H1 (cell line): ENCODE measurements around the gene EZH1. TPM values are rescaled to one million over a fixed set of nuclear protein-coding genes. Genes with fewer than 3 reads are reported as not detected.

Source experiments
- CTCF ChIA-PET: fragments of 300-600 bp; sonication (Branson Sonifier 250); formaldehyde crosslinking; loops from one replicate; lab custom pipeline; 2021; ENCODE audit not compliant: partially characterized antibody; lab: Charles Lee
- POLR2A ChIA-PET: fragments of 300-600 bp; sonication (Branson Sonifier 250); formaldehyde crosslinking; loops from one replicate; lab custom pipeline; 2021; ENCODE audit warnings: inconsistent platforms; ENCODE audit not compliant: partially characterized antibody; lab: Charles Lee
- DNase-seq, 2 experiments: peaks; one replicate each; pipeline versions ENCODE4 v3.0.0 to v3.0.0-alpha.2; 2010 to 2022; ENCODE audit warnings: low spot score in 2 of 2, low read depth in 1 of 2, mixed read lengths in 1 of 2
- FAIRE-seq: peaks from 2 replicates; lab custom pipeline; 2011; peaks lifted over from hg19 to GRCh38; lab: Jason Lieb, UNC
- H2AFZ ChIP-seq: 2 replicates; pipeline ENCODE4 v1.8.1; 2012; ENCODE audit warnings: low read length, inconsistent platforms
- H2AK5ac ChIP-seq: 2 replicates; pipeline ENCODE4 v1.6.1; 2013; ENCODE audit warnings: low read depth, low read length
- H2BK120ac ChIP-seq: replicated peaks from 2 replicates; pipeline ENCODE3; 2013; ENCODE audit warnings: low read depth, low read length, inconsistent platforms
- H2BK12ac ChIP-seq: 2 replicates; pipeline ENCODE4 v1.6.1; 2013; ENCODE audit warnings: low read depth, low read length
- H2BK15ac ChIP-seq: 2 replicates; pipeline ENCODE4 v1.6.1; 2013; ENCODE audit warnings: low read length
- H2BK20ac ChIP-seq: 2 replicates; pipeline ENCODE4 v1.6.1; 2013; ENCODE audit warnings: low read length
- H2BK5ac ChIP-seq: 2 replicates; pipeline ENCODE4 v1.6.1; 2013; ENCODE audit warnings: low read depth, low read length
- H3K14ac ChIP-seq: 2 replicates; pipeline ENCODE4 v1.6.1; 2013; ENCODE audit warnings: inconsistent platforms; ENCODE audit not compliant: insufficient read length
- H3K18ac ChIP-seq: 2 replicates; pipeline ENCODE4 v1.6.1; 2013; ENCODE audit warnings: low read length; ENCODE audit errors: extremely low read depth
- H3K23ac ChIP-seq: 2 replicates; pipeline ENCODE4 v1.6.1; 2013; ENCODE audit warnings: inconsistent platforms; ENCODE audit not compliant: insufficient read length
- H3K23me2 ChIP-seq: 2 replicates; pipeline ENCODE4 v1.6.1; 2013; ENCODE audit warnings: low read depth, low read length
- H3K27ac ChIP-seq: 2 replicates; pipeline ENCODE4 v1.6.1; 2011; ENCODE audit warnings: low read depth, low read length, inconsistent platforms
- H3K27me3 ChIP-seq, 4 experiments: replicated peaks in 1 of 4; 1 replicate in 1 of 4; 2 replicates in 3 of 4; pipeline versions ENCODE4 v1.6.1 to v1.8.1; 2011 to 2013; ENCODE audit warnings: low read length in 3 of 4, mild to moderate bottlenecking in 3 of 4, inconsistent platforms in 2 of 4, mixed read lengths in 2 of 4, moderate library complexity in 1 of 4; ENCODE audit not compliant: control insufficient read depth in 3 of 4, insufficient read depth in 3 of 4; ENCODE audit errors: extremely low read depth in 1 of 4
- H3K36me3 ChIP-seq, 4 experiments: 2 replicates each; pipeline versions ENCODE4 v1.6.1 to v1.8.1; 2011 to 2013; ENCODE audit warnings: mild to moderate bottlenecking in 4 of 4, low read length in 3 of 4, moderate library complexity in 2 of 4, control low read depth in 1 of 4, inconsistent platforms in 1 of 4; ENCODE audit not compliant: insufficient read depth in 4 of 4, control insufficient read depth in 2 of 4
- H3K4ac ChIP-seq: replicated peaks from 2 replicates; pipeline ENCODE3; 2013; ENCODE audit warnings: low read length, low read depth, mixed read lengths, inconsistent platforms; ENCODE audit not compliant: insufficient read length
- H3K4me1 ChIP-seq, 4 experiments: replicated peaks in 1 of 4; 1 replicate in 1 of 4; 2 replicates in 3 of 4; pipeline versions ENCODE4 v1.6.1 to v1.8.1; 2011 to 2013; ENCODE audit warnings: low read length in 3 of 4, inconsistent platforms in 2 of 4, mixed read lengths in 1 of 4; ENCODE audit not compliant: insufficient read depth in 4 of 4, control insufficient read depth in 3 of 4
- H3K4me2 ChIP-seq, 2 experiments: 2 replicates each; pipeline versions ENCODE4 v1.6.1 to v1.8.1; 2011 to 2013; ENCODE audit warnings: low read depth in 2 of 2, low read length in 2 of 2, control low read depth in 1 of 2, inconsistent platforms in 1 of 2, mild to moderate bottlenecking in 1 of 2; ENCODE audit not compliant: insufficient read depth in 1 of 2
- H3K4me3 ChIP-seq, 4 experiments: fragments of 200-600, 300-600 bp in 1 of 4; sonication (generic), shearing (Covaris generic), sonication (Bioruptor Twin) in 1 of 4; 2 replicates each; pipeline versions ENCODE4 v1.5.1 to v1.8.1; 2011 to 2016; ENCODE audit warnings: low read length in 4 of 4, low read depth in 3 of 4, control low read depth in 2 of 4, inconsistent platforms in 2 of 4, mild to moderate bottlenecking in 2 of 4, mixed read lengths in 1 of 4, moderate library complexity in 1 of 4; ENCODE audit not compliant: insufficient read depth in 2 of 4; ENCODE audit errors: extremely low read depth in 1 of 4
- H3K56ac ChIP-seq: replicated peaks from 2 replicates; pipeline ENCODE3; 2013; ENCODE audit warnings: low read depth, mild to moderate bottlenecking, mixed read lengths, low read length, inconsistent platforms; ENCODE audit not compliant: insufficient read length
- H3K79me1 ChIP-seq: 2 replicates; pipeline ENCODE4 v1.6.1; 2013; ENCODE audit warnings: low read depth, low read length, control low read depth
- H3K79me2 ChIP-seq, 2 experiments: 2 replicates each; pipeline versions ENCODE4 v1.6.1 to v1.8.1; 2012 to 2013; ENCODE audit warnings: low read length in 2 of 2, mild to moderate bottlenecking in 2 of 2, inconsistent platforms in 1 of 2; ENCODE audit not compliant: insufficient read depth in 2 of 2, control insufficient read depth in 1 of 2
- H3K9ac ChIP-seq, 4 experiments: replicated peaks in 1 of 4; 1 replicate in 1 of 4; 2 replicates in 3 of 4; pipeline versions ENCODE4 v1.6.1 to v1.8.1; 2011 to 2013; ENCODE audit warnings: low read depth in 3 of 4, low read length in 3 of 4, control low read depth in 2 of 4, mild to moderate bottlenecking in 2 of 4, moderate library complexity in 2 of 4, inconsistent platforms in 1 of 4; ENCODE audit errors: extremely low read depth in 1 of 4
- H3K9me3 ChIP-seq, 2 experiments: 2 replicates each; pipeline versions ENCODE4 v1.6.1 to v1.8.1; 2012 to 2013; ENCODE audit warnings: mild to moderate bottlenecking in 2 of 2, moderate library complexity in 2 of 2, control low read depth in 1 of 2, inconsistent platforms in 1 of 2, low read depth in 1 of 2, low read length in 1 of 2, mixed read lengths in 1 of 2; ENCODE audit not compliant: insufficient read depth in 2 of 2
- H4K20me1 ChIP-seq, 2 experiments: replicated peaks in 1 of 2; 2 replicates each; pipeline versions ENCODE3 to v1.8.1; 2011 to 2013; ENCODE audit warnings: inconsistent platforms in 2 of 2, low read length in 2 of 2, mild to moderate bottlenecking in 1 of 2; ENCODE audit not compliant: insufficient read depth in 2 of 2, control insufficient read depth in 1 of 2
- H4K5ac ChIP-seq: 2 replicates; pipeline ENCODE4 v1.6.1; 2013; ENCODE audit warnings: low read length, low read depth, mixed read lengths, inconsistent platforms; ENCODE audit not compliant: insufficient read length
- H4K8ac ChIP-seq: 2 replicates; pipeline ENCODE4 v1.8.0; 2013; ENCODE audit warnings: mild to moderate bottlenecking, moderate library complexity, low read length, inconsistent platforms; ENCODE audit not compliant: insufficient read depth; ENCODE audit errors: extremely low read depth
- H4K91ac ChIP-seq: replicated peaks from 2 replicates; pipeline ENCODE3; 2013; ENCODE audit warnings: low read length, mixed read lengths, inconsistent platforms; ENCODE audit not compliant: insufficient read length
- ASH2L ChIP-seq: fragments of 200-600, 300-600 bp; sonication (generic); IDR thresholded peaks from one replicate; pipeline ENCODE4 v1.7.1; 2017; ENCODE audit warnings: low read length
- BCL11A ChIP-seq, 2 experiments: IDR thresholded peaks; one replicate each; pipeline ENCODE4 v1.6.1; 2011; ENCODE audit warnings: low read depth in 2 of 2, low read length in 2 of 2, mild to moderate bottlenecking in 2 of 2
- CHD2 ChIP-seq: IDR thresholded peaks from 2 replicates; pipeline ENCODE4 v1.6.1; 2012; ENCODE audit warnings: low read length, improper control_type of control experiment
- CREB1 ChIP-seq: IDR thresholded peaks from 2 replicates; pipeline ENCODE4 v1.6.1; 2012; ENCODE audit warnings: inconsistent platforms
- GABPA ChIP-seq: IDR thresholded peaks from 2 replicates; pipeline ENCODE4 v1.6.1; 2011; ENCODE audit warnings: mild to moderate bottlenecking, low read length, moderate library complexity, borderline replicate concordance; ENCODE audit not compliant: insufficient read depth
- GTF2F1 ChIP-seq: IDR thresholded peaks from 2 replicates; pipeline ENCODE4 v1.6.1; 2012; ENCODE audit warnings: low read depth, low read length, improper control_type of control experiment, borderline replicate concordance
- HDAC6 ChIP-seq: IDR thresholded peaks from one replicate; pipeline ENCODE4 v1.7.1; 2012; ENCODE audit warnings: low read depth, mild to moderate bottlenecking, inconsistent platforms, low read length, moderate library complexity
- JUND ChIP-seq: IDR thresholded peaks from 2 replicates; pipeline ENCODE4 v1.6.1; 2011; ENCODE audit warnings: mild to moderate bottlenecking, improper control_type of control experiment, low read length
- RAD21 ChIP-seq, 2 experiments: IDR thresholded peaks in 1 of 2; conservative IDR thresholded peaks in 1 of 2; 2 replicates each; pipeline ENCODE4 v1.6.1; 2011; ENCODE audit warnings: low read depth in 2 of 2, low read length in 2 of 2, improper control_type of control experiment in 1 of 2, inconsistent platforms in 1 of 2, mild to moderate bottlenecking in 1 of 2, moderate library complexity in 1 of 2
- WGBS, 2 experiments: shearing (Covaris generic) in 1 of 2; methylation state at CpG; one replicate each; pipeline versions ENCODE4 v1.1.6 to v1.1.7; 2013 to 2015; ENCODE audit warnings: low lambda C conversion rate in 2 of 2, mixed read lengths in 2 of 2, inconsistent platforms in 1 of 2, low coverage in 1 of 2, missing lambda C conversion rate in 1 of 2; ENCODE audit not compliant: insufficient replicate concordance in 2 of 2, insufficient coverage in 1 of 2, insufficient read length in 1 of 2; ENCODE audit errors: extremely low coverage in 1 of 2, missing lambda C conversion rate in 1 of 2; 5-methylcytosine and 5-hydroxymethylcytosine counted together
- polyA plus RNA-seq, 7 experiments: library from polyadenylated mRNA; depleted of rRNA in 3 of 7; stranded (reverse) in 5 of 7; unstranded in 2 of 7; fragments of >200 nt in 5 of 7; fragments of 200-250 nt in 2 of 7; gene quantifications; 1 replicate in 5 of 7; 2 replicates in 1 of 7; 4 replicates in 1 of 7; pipeline versions ENCODE4 v1.2.1 to v1.2.3, GENCODE V29; 2011 to 2013; ENCODE audit warnings: missing spikeins in 2 of 7, mixed read lengths in 2 of 7
- total RNA-seq: library from RNA; stranded (reverse); fragmentation: NEBNext Ultra II Directional; extraction: Animal tissue kit (Norgen Biotek cat#: 25700); gene quantifications from 2 replicates; pipeline ENCODE4 v1.2.1, GENCODE V29; 2021
- TF ChIP-seq, protein P1 (sequence below): IDR thresholded peaks from 2 replicates; pipeline ENCODE4 v1.6.1; 2012; ENCODE audit warnings: inconsistent platforms

Gene EZH1
- total and polyA plus RNA-seq, 2 of the 8 experiments (the other 6 are each of a cell fraction or from before 2014, with no cell fraction given) = 17.4 to 20.8 TPM

- Histone ChIP-seq H3K79me2 (no peaks in the 10 kb centered on the region), H3K14ac (no peak overlapping the region), H3K9me3 (no peaks in the 10 kb centered on the region), H4K5ac (no peak overlapping the region), H3K27ac (no peak overlapping the region), H4K20me1 (no peaks in the 10 kb centered on the region), H2AK5ac (no peak overlapping the region), H3K27me3 (no peaks in the 10 kb centered on the region), H3K56ac (no peak overlapping the region), H3K23me2 (no peaks in the 10 kb centered on the region), H3K4ac (no peak overlapping the region), H2BK5ac (no peak overlapping the region), H2BK120ac (no peak overlapping the region), H4K8ac (no peak overlapping the region), H3K79me1 (no peaks in the 10 kb centered on the region), H2BK20ac (no peak overlapping the region), H2BK12ac (no peak overlapping the region), H3K9ac (no peak overlapping the region), H3K23ac (no peak overlapping the region), H3K4me1 (no peaks in the 10 kb centered on the region), H2BK15ac (no peak overlapping the region), H4K91ac (no peak overlapping the region), H3K36me3 (peaks cover 6 to 70% (median 38%) of the 10 kb centered on the region in 4 experiments; a peak in 7 of 8 replicates), H3K18ac (no peak overlapping the region), H2AFZ (no peak overlapping the region), H3K4me2 (no peak overlapping the region), H3K4me3 (no peak overlapping the region)
- CTCF ChIA-PET = interaction anchor here (1.0 to 3.9 kb wide), 7 partner anchors 8 to 131 kb away, joined by 3 to 10 read pairs (median 4); no protein-coding TSS in a partner anchor
- POLR2A ChIA-PET = interaction anchor here (0.7 to 2.0 kb wide), 2 partner anchors 9 to 71 kb away, joined by 3 to 6 read pairs; no protein-coding TSS in a partner anchor
- 87% methylated on average over 2 of the region's 2 CpGs; no CpG with 5 or more reads in 1 of the 2 experiments for WGBS, 2 experiments
- DNase-seq = no peak
- FAIRE-seq = no peak
- TF ChIP-seq GABPA (no peak), CHD2 (no peak), CREB1 (no peak), RAD21 (IDR thresholded peaks at IDR 0.05 in 1 of 2, conservative IDR thresholded peaks at IDR 0.05 in 1 of 2; ENCODE audit: low read depth in 2 of 2, low read length in 2 of 2) (no peak), GTF2F1 (no peak), BCL11A (IDR thresholded peaks at IDR 0.05; ENCODE audit: low read depth in 2 of 2, low read length in 2 of 2) (no peak), HDAC6 (no peak), JUND (no peak), ASH2L (no peak)
- TF ChIP-seq, protein P1, sequence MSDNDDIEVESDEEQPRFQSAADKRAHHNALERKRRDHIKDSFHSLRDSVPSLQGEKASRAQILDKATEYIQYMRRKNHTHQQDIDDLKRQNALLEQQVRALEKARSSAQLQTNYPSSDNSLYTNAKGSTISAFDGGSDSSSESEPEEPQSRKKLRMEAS = no peak
Observed at GRCh38 chr17:42709561-42709960, 35.3 kb downstream of the EZH1 start.
